ENCODE data around the gene CXXC5.

CXXC5 gene

DNA sequence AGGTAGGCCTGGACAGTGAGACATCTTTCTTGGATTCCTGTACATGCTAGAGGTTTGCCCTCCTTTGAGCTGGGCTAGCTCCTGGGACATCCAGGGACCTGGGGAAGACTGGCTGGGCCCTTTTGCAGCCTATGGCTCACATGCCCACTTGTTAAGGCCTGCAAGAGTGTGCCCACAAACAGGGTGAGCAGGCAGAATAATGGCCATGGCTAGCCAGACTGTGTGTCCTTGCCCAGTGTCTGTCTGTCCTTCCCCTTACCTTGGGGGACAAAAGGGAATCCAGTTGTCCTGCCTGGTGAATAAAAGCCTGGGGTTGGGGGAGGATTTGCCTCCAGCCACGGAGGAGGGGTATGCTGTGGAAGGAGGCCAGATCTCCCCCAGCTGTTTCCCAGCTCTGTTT is 13.0 kb upstream of the CXXC5 start:
- Mint-ChIP-seq H3K27ac (peak overlapping the region; percentile 92), H3K4me3 (no peak overlapping the region)

GRCh38 chr5:139635606-139636206 is 12.4 kb upstream of the CXXC5 start:
- H3K36me3 Mint-ChIP-seq (ENCODE audit: low read depth): peaks cover 23% of the 10 kb centered on the region
- H3K4me3 Mint-ChIP-seq: peak overlapping the region; percentile 11
- DNase-seq: peak; percentile 43
- H3K9me3 Mint-ChIP-seq: no peaks in the 10 kb centered on the region
- H3K4me1 Mint-ChIP-seq (ENCODE audit: low read depth): peaks cover 43% of the 10 kb centered on the region
- peak overlapping the region; percentile 92 for H3K27ac Mint-ChIP-seq
- no peaks in the 10 kb centered on the region for H3K27me3 Mint-ChIP-seq

More for the DNA sequence above, 13.0 kb upstream of the CXXC5 start:
- peaks cover 25% of the 10 kb centered on the region for H3K36me3 Mint-ChIP-seq (ENCODE audit: low read depth)
- H3K9me3 Mint-ChIP-seq: no peaks in the 10 kb centered on the region
- H3K4me1 Mint-ChIP-seq (ENCODE audit: low read depth): peaks cover 43% of the 10 kb centered on the region
- DNase-seq: no peak
- H3K27me3 Mint-ChIP-seq: no peaks in the 10 kb centered on the region

- Mint-ChIP-seq H3K36me3 (ENCODE audit: low read depth) (peaks cover 20% of the 10 kb centered on the region), H3K27ac (peak overlapping the region; percentile 92), H3K9me3 (no peaks in the 10 kb centered on the region), H3K27me3 (no peaks in the 10 kb centered on the region), H3K4me1 (ENCODE audit: low read depth) (peaks cover 43% of the 10 kb centered on the region), H3K4me3 (peak overlapping the region; percentile 52)
- peak; percentile 63 for DNase-seq
These were observed 11.8 kb upstream of the CXXC5 start for GRCh38 chr5:139636207-139636792.

GRCh38 chr5:139636975-139637408 is 11.2 kb upstream of the CXXC5 start:
- H3K4me3 Mint-ChIP-seq: peak overlapping the region; percentile 52
- DNase-seq: no peak
- peak overlapping the region; percentile 92 for H3K27ac Mint-ChIP-seq
- H3K27me3 Mint-ChIP-seq: no peaks in the 10 kb centered on the region
- H3K36me3 Mint-ChIP-seq (ENCODE audit: low read depth): peaks cover 15% of the 10 kb centered on the region
- H3K9me3 Mint-ChIP-seq: no peaks in the 10 kb centered on the region
- peaks cover 43% of the 10 kb centered on the region for H3K4me1 Mint-ChIP-seq (ENCODE audit: low read depth)

DNA sequence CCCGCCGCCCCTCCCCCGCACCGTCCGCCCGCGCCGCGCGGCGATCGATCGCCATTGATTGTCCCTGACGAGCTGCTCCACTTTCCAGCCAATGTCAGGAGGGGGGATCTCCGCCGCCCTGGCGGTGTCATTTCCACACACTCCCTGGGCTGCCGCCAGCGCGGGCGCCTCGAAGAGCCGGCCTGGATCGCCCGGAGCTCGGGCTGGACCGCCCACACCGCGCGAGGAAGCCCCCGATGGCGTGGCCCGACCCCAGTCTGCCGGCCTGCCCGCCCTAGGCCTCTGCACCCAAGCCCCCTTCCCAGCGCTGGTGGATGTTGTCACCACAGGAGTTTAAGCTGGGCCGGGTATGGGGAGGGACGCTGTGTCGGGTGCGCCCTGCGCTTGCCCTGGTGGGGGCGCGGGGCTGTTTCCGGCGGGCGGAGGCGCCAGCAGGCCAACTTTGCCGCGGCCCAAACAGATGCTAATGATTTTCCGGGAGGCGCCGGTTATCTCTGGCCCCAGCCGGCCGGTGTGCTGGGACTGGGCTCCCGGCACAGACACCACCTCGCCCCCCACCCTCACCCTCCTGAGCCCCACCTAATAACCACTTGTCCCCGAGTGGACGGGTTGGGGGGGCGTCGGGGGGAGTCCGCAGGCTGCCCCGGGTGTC is 10.6 kb upstream of the CXXC5 start:
- peaks cover 40% of the 10 kb centered on the region for H3K4me1 Mint-ChIP-seq (ENCODE audit: low read depth)
- H3K27me3 Mint-ChIP-seq: no peaks in the 10 kb centered on the region
- peak; percentile 65 for DNase-seq
- H3K4me3 Mint-ChIP-seq: no peak overlapping the region
- H3K9me3 Mint-ChIP-seq: no peaks in the 10 kb centered on the region
- peak overlapping the region; percentile 63 for H3K27ac Mint-ChIP-seq
- H3K36me3 Mint-ChIP-seq (ENCODE audit: low read depth): peaks cover 9% of the 10 kb centered on the region

DNA sequence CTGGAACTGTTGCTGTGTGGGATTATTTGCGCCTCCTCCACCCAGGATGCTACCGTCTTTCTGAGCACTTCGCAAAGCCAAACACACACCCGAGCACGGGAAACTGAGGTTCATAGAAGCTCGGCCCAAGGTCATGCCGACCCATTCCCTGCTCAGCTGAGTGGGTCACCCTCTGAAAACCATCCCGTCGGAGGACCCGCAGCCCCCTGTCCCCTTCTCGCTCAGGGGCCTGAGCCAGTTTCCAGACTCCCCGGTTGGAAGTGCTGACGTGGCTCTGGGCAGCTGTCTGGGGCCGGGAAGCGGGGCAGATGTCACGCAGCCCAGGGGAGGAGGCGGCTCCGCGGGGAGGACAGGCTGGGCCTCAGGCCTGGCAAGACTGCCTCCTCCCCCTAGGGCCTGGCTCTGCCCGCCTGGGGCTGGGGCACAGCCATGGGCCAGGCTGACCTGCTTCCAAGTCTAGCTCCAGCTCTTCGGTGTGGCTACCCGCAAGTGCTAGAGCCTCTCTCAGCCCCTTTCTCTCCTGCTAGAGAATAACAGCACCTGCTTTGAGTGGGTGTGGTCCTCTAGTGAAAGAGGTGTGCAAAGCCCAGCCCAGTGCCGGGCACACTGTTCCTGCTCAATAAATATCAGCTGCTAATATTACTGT is 9.9 kb upstream of the CXXC5 start:
- H3K9me3 Mint-ChIP-seq: no peaks in the 10 kb centered on the region
- peak; percentile 35 for DNase-seq
- H3K36me3 Mint-ChIP-seq (ENCODE audit: low read depth): peaks cover 7% of the 10 kb centered on the region
- H3K4me1 Mint-ChIP-seq (ENCODE audit: low read depth): peaks cover 37% of the 10 kb centered on the region
- no peak overlapping the region for H3K4me3 Mint-ChIP-seq
- H3K27me3 Mint-ChIP-seq: no peaks in the 10 kb centered on the region
- peak overlapping the region; percentile 63 for H3K27ac Mint-ChIP-seq

GRCh38 chr5:139638736-139639618 is 9.2 kb upstream of the CXXC5 start:
- H3K4me1 Mint-ChIP-seq (ENCODE audit: low read depth): peaks cover 33% of the 10 kb centered on the region
- peak; percentile 29 for DNase-seq
- no peaks in the 10 kb centered on the region for H3K9me3 Mint-ChIP-seq
- H3K27ac Mint-ChIP-seq: no peak overlapping the region
- no peak overlapping the region for H3K4me3 Mint-ChIP-seq
- no peaks in the 10 kb centered on the region for H3K27me3 Mint-ChIP-seq
- peaks cover 7% of the 10 kb centered on the region for H3K36me3 Mint-ChIP-seq (ENCODE audit: low read depth)

- Mint-ChIP-seq H3K9me3 (no peaks in the 10 kb centered on the region), H3K27me3 (no peaks in the 10 kb centered on the region), H3K4me1 (ENCODE audit: low read depth) (peaks cover 28% of the 10 kb centered on the region), H3K4me3 (no peak overlapping the region), H3K36me3 (ENCODE audit: low read depth) (peaks cover 7% of the 10 kb centered on the region), H3K27ac (peak overlapping the region; percentile 50)
- peak; percentile 31 for DNase-seq
These were observed 8.3 kb upstream of the CXXC5 start for GRCh38 chr5:139639619-139640380.

DNA sequence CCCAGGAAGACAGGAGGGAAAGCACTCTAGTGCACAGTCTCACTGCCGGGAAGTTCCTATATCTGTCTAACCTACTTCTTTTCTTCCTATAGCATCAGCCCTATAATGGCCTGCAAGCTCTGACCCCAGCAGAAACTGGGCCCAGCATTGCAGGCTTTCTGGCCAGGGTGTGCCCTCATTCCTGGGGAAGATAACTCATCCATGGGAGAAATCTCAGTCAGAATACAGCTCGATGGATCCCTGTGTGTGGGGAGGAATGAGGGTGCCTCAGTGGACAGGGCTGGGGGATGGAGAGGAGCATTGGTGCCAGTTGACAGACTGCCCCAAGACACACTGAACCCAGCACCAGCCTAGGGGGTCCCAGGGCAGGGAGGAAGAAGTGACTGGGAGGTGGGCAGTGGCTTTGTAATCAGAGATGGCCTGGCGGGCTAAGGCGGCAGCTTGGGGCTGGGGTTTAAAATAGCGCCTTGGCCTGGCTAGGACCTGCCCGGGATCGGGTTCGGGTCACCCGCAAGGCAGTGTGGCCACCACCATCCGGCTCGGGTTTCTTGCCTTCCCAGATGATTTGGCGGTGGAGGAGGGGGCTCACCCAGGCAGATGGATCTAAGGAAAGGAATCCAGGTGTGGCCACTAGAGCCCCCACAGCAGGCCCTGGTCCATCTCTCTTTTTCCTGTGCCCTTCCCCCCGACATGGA is 7.6 kb upstream of the CXXC5 start:
- Mint-ChIP-seq H3K36me3 (ENCODE audit: low read depth) (peaks cover 6% of the 10 kb centered on the region), H3K9me3 (no peaks in the 10 kb centered on the region), H3K27me3 (peaks cover 5% of the 10 kb centered on the region), H3K27ac (no peak overlapping the region), H3K4me1 (ENCODE audit: low read depth) (peaks cover 20% of the 10 kb centered on the region), H3K4me3 (no peak overlapping the region)
- peak; percentile 30 for DNase-seq

DNA sequence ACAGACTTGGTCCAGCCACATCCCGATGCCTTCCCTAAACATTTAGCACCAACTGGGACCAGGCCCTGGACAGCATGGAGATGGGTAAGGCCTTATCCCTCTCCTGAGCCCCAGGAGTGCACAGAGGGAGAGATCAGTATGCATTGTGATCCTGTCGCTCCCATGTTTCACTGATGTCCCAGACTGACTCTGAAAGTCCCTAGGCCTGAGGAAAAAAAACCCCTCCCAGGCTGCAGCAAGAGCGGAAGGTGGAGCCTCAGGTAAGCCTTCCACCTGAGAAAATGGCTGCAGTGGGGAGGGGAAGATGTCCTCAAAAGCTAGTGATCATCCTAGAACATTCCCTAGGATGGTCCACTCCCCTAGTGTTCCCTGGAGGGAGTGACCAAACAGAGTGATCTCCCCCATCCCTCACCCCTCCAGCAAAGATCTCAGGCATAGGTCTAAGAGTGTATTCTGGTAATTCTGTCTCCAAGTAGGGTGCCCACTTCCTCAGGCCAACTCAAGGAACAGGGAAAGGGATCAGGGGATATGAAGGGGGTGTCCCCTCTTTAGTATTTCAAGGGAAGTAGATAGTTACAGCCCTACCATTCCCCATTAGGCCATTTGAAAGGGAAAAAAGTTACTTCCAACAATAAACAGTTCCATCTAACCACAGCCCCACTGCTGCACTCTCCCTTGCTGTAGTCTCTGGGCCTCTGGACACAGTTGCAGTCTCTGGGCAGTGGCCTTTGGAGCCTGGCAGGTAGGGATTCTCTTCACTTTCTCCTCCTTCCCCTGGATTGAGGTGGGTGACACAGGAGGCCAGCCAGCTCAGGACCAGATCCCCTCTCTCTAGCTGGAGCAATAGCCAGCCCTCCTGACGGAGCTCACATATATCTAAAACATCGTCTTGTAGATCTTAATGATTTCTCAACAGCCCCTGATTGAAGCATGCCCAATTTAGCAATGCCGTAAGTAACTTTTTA is 6.8 kb upstream of the CXXC5 start:
- peaks cover 6% of the 10 kb centered on the region for H3K36me3 Mint-ChIP-seq (ENCODE audit: low read depth)
- peaks cover 12% of the 10 kb centered on the region for H3K4me1 Mint-ChIP-seq (ENCODE audit: low read depth)
- no peaks in the 10 kb centered on the region for H3K9me3 Mint-ChIP-seq
- H3K27ac Mint-ChIP-seq: peak overlapping the region; percentile 34
- DNase-seq: no peak
- H3K4me3 Mint-ChIP-seq: no peak overlapping the region
- peaks cover 13% of the 10 kb centered on the region for H3K27me3 Mint-ChIP-seq

DNA sequence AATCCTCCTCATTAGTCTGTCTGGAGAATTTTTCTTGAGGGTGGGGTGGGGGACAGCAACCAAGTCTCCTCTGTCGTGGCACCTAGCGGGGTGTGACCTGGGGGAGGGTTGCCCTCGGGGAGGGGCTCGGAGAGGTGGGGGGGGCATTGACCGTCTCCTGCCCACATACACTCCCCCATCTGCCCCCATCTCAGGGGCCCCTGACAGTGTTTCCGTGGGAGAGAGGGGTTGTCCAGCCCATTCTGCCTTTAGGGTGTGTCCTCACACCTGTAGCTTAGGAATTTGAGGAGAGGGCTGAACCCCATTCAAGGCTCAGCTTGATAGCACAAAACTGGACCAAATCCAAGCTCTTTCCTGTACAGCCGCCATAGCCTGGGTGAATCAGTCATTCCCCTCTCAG is 5.9 kb upstream of the CXXC5 start:
- H3K36me3 Mint-ChIP-seq (ENCODE audit: low read depth): no peaks in the 10 kb centered on the region
- H3K27me3 Mint-ChIP-seq: peaks cover 21% of the 10 kb centered on the region
- H3K4me3 Mint-ChIP-seq: no peak overlapping the region
- no peaks in the 10 kb centered on the region for H3K9me3 Mint-ChIP-seq
- peaks cover 5% of the 10 kb centered on the region for H3K4me1 Mint-ChIP-seq (ENCODE audit: low read depth)
- no peak overlapping the region for H3K27ac Mint-ChIP-seq
- DNase-seq: peak; percentile 24

Measured in activated T-cell treated with anti-CD3 and anti-CD28 coated beads, Interleukin-2, amount 50 U/mL, for 24 hours (primary cell).